ENCODE data around the gene KICS2.
"Not testable (repeated sequence)": the region's sequence is repeated elsewhere in the genome, so short reads cannot be mapped to it uniquely, and the experiment has no call there.

Gene KICS2

GRCh38 chr12:64218597-64218996 is 3.5 kb downstream of the KICS2 start:
- Histone ChIP-seq H3K4me1 (ENCODE audit: low read length) (peaks cover 12% of the 10 kb centered on the region), H3K4me2 (ENCODE audit: low read depth, low read length) (peak overlapping the region; percentile 51)

GRCh38 chr12:64217643-64218042 is 4.5 kb downstream of the KICS2 start:
- not testable (repeated sequence) for H3K27me3 ChIP-seq (replicated peaks; ENCODE audit: insufficient read depth, low read length); H3K9ac ChIP-seq (ENCODE audit: low read length); H2AFZ ChIP-seq (ENCODE audit: low read length); H3K9me3 ChIP-seq (replicated peaks; ENCODE audit: insufficient read depth, low read length); H3K4me3 ChIP-seq (ENCODE audit: low read length); H4K20me1 ChIP-seq (ENCODE audit: insufficient read depth, low read length); H3K36me3 ChIP-seq (replicated peaks; ENCODE audit: insufficient read depth, low read length); DNase-seq; H3K4me2 ChIP-seq (ENCODE audit: low read depth, low read length); H3K9me2 ChIP-seq (replicated peaks; ENCODE audit: insufficient read depth, low read length); H3K27ac ChIP-seq (ENCODE audit: low read length)
- Histone ChIP-seq H3K4me1 (ENCODE audit: low read length) (peaks cover 12% of the 10 kb centered on the region), H3F3A (ENCODE audit: insufficient read depth, low read length) (peaks cover 13% of the 10 kb centered on the region; the same call in 1 of the 2 replicates), H3K79me2 (ENCODE audit: low read length) (peaks cover 19% of the 10 kb centered on the region)

More at GRCh38 chr12:64218597-64218996, 3.5 kb downstream of the KICS2 start:
- Histone ChIP-seq H3K79me2 (ENCODE audit: low read length) (peaks cover 19% of the 10 kb centered on the region), H3K4me3 (ENCODE audit: low read length) (no peak overlapping the region; the same call in 1 of the 2 replicates), H3K9ac (ENCODE audit: low read length) (no peak overlapping the region), H3K9me3 (replicated peaks; ENCODE audit: insufficient read depth, low read length) (no peaks in the 10 kb centered on the region), H3F3A (ENCODE audit: insufficient read depth, low read length) (peaks cover 13% of the 10 kb centered on the region; the same call in 1 of the 2 replicates), H3K36me3 (replicated peaks; ENCODE audit: insufficient read depth, low read length) (no peaks in the 10 kb centered on the region), H3K9me2 (replicated peaks; ENCODE audit: insufficient read depth, low read length) (no peaks in the 10 kb centered on the region), H3K27ac (ENCODE audit: low read length) (peak overlapping the region; percentile 29; the same call in 1 of the 2 replicates), H3K27me3 (replicated peaks; ENCODE audit: insufficient read depth, low read length) (no peaks in the 10 kb centered on the region), H4K20me1 (ENCODE audit: insufficient read depth, low read length) (no peaks in the 10 kb centered on the region), H2AFZ (ENCODE audit: low read length) (no peak overlapping the region)
- no peak for TF ChIP-seq EZH2 (optimal IDR thresholded peaks at IDR 0.05; ENCODE audit: low read depth, low read length)
- TF ChIP-seq CTCF (IDR thresholded peaks at IDR 0.05; ENCODE audit: low read length) = no peak
- no peak for TF ChIP-seq EZH2phosphoT487 (IDR thresholded peaks at IDR 0.05; ENCODE audit: low read length)
- DNase-seq = peak; percentile 52

- H3K4me1 ChIP-seq (ENCODE audit: low read length) = peaks cover 10% of the 10 kb centered on the region
- TF ChIP-seq EZH2 (optimal IDR thresholded peaks at IDR 0.05; ENCODE audit: low read depth, low read length) (no peak), CTCF (IDR thresholded peaks at IDR 0.05; ENCODE audit: low read length) (no peak), EZH2phosphoT487 (IDR thresholded peaks at IDR 0.05; ENCODE audit: low read length) (no peak)
These were observed 5.9 kb downstream of the KICS2 start for GRCh38 chr12:64216239-64216638.

GRCh38 chr12:64212119-64212746 is 9.9 kb downstream of the KICS2 start:
- peaks cover 5% of the 10 kb centered on the region; the same call in 1 of the 2 replicates for H3K4me1 ChIP-seq (ENCODE audit: low read length)
- H3F3A ChIP-seq (ENCODE audit: insufficient read depth, low read length) = no peaks in the 10 kb centered on the region
- H3K79me2 ChIP-seq (ENCODE audit: low read length) = no peaks in the 10 kb centered on the region
- H3K36me3 ChIP-seq (replicated peaks; ENCODE audit: insufficient read depth, low read length) = no peaks in the 10 kb centered on the region
- H3K9ac ChIP-seq (ENCODE audit: low read length) = no peak overlapping the region
- no peaks in the 10 kb centered on the region for H4K20me1 ChIP-seq (ENCODE audit: insufficient read depth, low read length)
- no peak overlapping the region for H2AFZ ChIP-seq (ENCODE audit: low read length)
- no peaks in the 10 kb centered on the region for H3K9me3 ChIP-seq (replicated peaks; ENCODE audit: insufficient read depth, low read length)
- no peak overlapping the region for H3K4me2 ChIP-seq (ENCODE audit: low read depth, low read length)
- H3K9me2 ChIP-seq (replicated peaks; ENCODE audit: insufficient read depth, low read length) = no peaks in the 10 kb centered on the region
- TF ChIP-seq CTCF (IDR thresholded peaks at IDR 0.05; ENCODE audit: low read length) (no peak), EZH2phosphoT487 (IDR thresholded peaks at IDR 0.05; ENCODE audit: low read length) (no peak), EZH2 (optimal IDR thresholded peaks at IDR 0.05; ENCODE audit: low read depth, low read length) (no peak)
- H3K27me3 ChIP-seq (replicated peaks; ENCODE audit: insufficient read depth, low read length) = no peaks in the 10 kb centered on the region
- H3K4me3 ChIP-seq (ENCODE audit: low read length) = no peak overlapping the region
- no peak for DNase-seq
- H3K27ac ChIP-seq (ENCODE audit: low read length) = no peak overlapping the region

More at GRCh38 chr12:64216239-64216638, 5.9 kb downstream of the KICS2 start:
- Histone ChIP-seq H3F3A (ENCODE audit: insufficient read depth, low read length) (peaks cover 9% of the 10 kb centered on the region; the same call in 1 of the 2 replicates), H3K4me3 (ENCODE audit: low read length) (no peak overlapping the region), H3K4me2 (ENCODE audit: low read depth, low read length) (no peak overlapping the region), H3K9me2 (replicated peaks; ENCODE audit: insufficient read depth, low read length) (no peaks in the 10 kb centered on the region), H3K36me3 (replicated peaks; ENCODE audit: insufficient read depth, low read length) (no peaks in the 10 kb centered on the region), H3K79me2 (ENCODE audit: low read length) (peaks cover 15% of the 10 kb centered on the region), H2AFZ (ENCODE audit: low read length) (no peak overlapping the region), H3K9ac (ENCODE audit: low read length) (no peak overlapping the region), H4K20me1 (ENCODE audit: insufficient read depth, low read length) (no peaks in the 10 kb centered on the region), H3K9me3 (replicated peaks; ENCODE audit: insufficient read depth, low read length) (no peaks in the 10 kb centered on the region), H3K27me3 (replicated peaks; ENCODE audit: insufficient read depth, low read length) (no peaks in the 10 kb centered on the region), H3K27ac (ENCODE audit: low read length) (no peak overlapping the region)
- DNase-seq = no peak
